GM18507 (cell line): ENCODE measurements around the gene WNK2.
"Not testable (repeated sequence)": the region's sequence is repeated elsewhere in the genome, so short reads cannot be mapped to it uniquely, and the experiment has no call there.

Experiments used
- DNase-seq: peaks from one replicate; pipeline ENCODE4 v3.0.0; 2011; ENCODE audit warnings: low read depth; ENCODE audit not compliant: insufficient read length; ENCODE audit errors: extremely low spot score
- FAIRE-seq: peaks from 2 replicates; lab custom pipeline; 2011; peaks lifted over from hg19 to GRCh38; lab: Jason Lieb, UNC

The WNK2 gene

GRCh38 chr9:93338196-93338595, 154.3 kb downstream of the WNK2 start:
- FAIRE-seq, DNase-seq: not testable (repeated sequence)

DNA sequence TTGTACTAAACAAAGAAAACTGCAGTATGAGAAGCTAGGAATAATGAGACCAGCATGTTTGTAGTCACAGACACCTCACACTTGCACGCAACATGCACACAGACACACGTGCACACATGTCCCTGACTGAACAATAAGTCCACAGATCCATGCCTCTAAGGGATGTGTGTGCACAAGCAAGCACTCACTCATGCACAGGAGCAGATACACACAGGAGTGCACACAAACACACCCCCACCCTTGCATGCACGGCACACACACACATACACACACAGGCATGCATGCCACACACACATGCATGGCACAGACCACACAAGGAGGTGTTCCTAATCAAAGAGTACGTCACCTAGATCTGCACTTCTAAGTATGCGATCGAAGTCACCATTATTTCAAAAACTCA, 156.2 kb downstream of the WNK2 start:
- no peak for DNase-seq
- FAIRE-seq, result no peak

DNA sequence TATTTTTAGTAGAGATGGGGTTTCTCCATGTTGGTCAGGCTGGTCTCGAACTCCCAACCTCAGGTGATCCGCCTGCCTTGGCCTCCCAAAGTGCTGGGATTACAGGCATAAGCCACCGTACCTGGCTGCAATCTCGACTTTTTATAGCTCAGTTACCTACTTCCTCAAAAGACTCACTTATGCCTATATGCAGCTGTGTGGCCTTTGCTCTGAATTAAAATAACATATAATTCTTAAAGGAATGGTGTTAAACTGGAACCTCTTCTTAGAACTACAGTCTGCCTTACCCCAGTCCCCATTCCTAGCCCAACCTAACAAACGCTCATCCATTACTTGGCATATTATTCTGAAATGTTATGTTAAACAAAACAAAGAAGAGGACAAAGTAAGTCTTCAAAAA, 157.9 kb downstream of the WNK2 start:
- not testable (repeated sequence) for DNase-seq, FAIRE-seq

- not testable (repeated sequence) for FAIRE-seq, DNase-seq
Observed at GRCh38 chr9:93342428-93342827, 158.5 kb downstream of the WNK2 start.

DNA sequence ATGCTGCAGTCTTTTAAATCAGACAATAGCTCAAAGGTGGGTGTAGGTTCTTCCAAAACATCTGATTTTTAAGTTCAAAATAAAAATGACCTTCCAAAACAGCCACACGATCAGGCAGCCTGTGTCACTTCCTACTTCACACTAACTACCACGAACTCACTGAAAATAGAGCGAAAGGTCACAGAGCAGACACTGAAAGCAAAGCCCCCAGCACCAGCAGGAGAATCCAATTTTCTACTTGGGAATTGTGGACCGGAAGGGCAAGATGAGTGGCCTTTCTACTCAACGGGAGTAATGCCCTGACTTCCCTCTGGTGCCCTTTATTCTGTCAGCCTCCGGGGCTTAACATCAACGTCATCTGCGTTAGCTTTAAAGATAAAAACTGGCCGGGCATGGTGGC, 159.7 kb downstream of the WNK2 start:
- DNase-seq, result no peak

GRCh38 chr9:93345643-93346230, 161.8 kb downstream of the WNK2 start:
- DNase-seq, result no peak

More for the DNA sequence above, 159.7 kb downstream of the WNK2 start:
- no peak for FAIRE-seq

DNA sequence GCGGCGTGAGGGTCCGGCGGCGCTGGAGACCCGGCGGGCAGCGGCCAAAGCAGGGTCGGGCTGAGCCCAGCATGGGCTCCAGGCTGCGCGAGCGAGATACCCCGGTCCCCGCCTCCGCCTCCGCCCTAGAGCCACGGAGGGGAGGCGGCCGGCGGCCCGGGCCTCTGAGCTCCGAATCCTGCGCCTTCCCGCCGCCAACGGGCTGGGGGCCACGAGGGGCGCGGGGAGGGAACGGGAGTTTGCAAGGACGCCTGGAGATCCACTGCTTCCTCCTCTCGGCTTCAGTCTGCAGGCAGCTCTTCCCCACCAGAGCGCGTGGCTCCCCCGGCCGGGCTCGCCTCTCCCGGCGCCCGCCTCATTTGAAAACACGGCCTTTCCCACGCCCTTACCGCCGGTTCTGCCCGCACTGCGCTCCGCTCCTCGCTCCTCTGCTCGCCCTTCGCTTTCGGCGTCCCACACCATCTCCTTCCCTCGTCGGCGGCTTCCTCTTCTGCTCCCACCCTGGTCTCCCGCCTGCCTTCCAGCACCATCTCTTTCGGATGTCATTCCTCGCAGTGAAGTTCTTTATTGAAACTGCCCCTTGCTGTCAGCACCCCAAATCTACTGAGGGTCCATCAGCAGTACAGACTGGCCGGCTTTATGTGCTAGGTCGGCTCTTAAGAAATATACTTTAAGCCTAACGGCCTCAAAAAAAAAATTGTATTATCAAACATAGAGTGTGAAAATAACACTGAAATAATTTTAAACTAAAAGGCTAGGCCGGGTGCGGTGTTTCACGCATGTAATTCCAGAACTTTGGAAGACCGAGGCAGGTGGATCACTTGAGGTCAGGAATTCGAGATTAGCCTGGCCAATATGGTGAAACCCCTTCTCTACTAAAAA, 162.5 kb downstream of the WNK2 start:
- no peak for DNase-seq
- FAIRE-seq, result no peak

More at GRCh38 chr9:93345643-93346230, 161.8 kb downstream of the WNK2 start:
- no peak for FAIRE-seq

GRCh38 chr9:93347371-93347975, 163.5 kb downstream of the WNK2 start:
- not testable (repeated sequence) for DNase-seq, FAIRE-seq

GRCh38 chr9:93353413-93354310, 169.7 kb downstream of the WNK2 start:
- not testable (repeated sequence) for DNase-seq, FAIRE-seq

- FAIRE-seq, result no peak
Observed at GRCh38 chr9:93354451-93354850, 170.5 kb downstream of the WNK2 start.

GRCh38 chr9:93355827-93356226, 171.9 kb downstream of the WNK2 start:
- FAIRE-seq, result no peak

More at GRCh38 chr9:93354451-93354850, 170.5 kb downstream of the WNK2 start:
- DNase-seq, result no peak

DNA sequence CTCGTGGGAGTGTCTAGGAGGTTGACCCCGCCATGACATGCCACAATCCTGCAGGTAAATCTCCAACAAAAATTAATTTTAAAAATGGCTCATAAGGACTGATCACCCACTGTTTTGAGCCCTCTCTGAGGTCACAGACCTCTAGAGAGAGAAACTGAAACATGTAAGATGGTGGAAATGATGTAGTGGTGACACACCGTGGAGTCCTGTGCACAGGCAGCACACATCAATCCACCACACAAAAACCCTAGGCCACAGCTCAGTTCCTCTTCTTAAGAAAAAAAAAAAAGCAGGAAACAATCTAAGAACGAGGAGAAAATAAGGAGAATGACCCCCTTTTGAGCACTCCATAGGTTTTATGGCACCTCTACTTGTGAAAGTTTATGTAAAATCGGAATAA, 173.7 kb downstream of the WNK2 start:
- FAIRE-seq (no peak), DNase-seq (no peak)

More at GRCh38 chr9:93355827-93356226, 171.9 kb downstream of the WNK2 start:
- no peak for DNase-seq

- FAIRE-seq, DNase-seq: not testable (repeated sequence)
Observed at GRCh38 chr9:93359907-93360306, 176.0 kb downstream of the WNK2 start.

- no peak for FAIRE-seq
- no peak for DNase-seq
Observed at GRCh38 chr9:93361995-93362394, 178.1 kb downstream of the WNK2 start.

- no peak for DNase-seq
- no peak for FAIRE-seq
Observed at GRCh38 chr9:93364734-93365426, 180.9 kb downstream of the WNK2 start.

DNA sequence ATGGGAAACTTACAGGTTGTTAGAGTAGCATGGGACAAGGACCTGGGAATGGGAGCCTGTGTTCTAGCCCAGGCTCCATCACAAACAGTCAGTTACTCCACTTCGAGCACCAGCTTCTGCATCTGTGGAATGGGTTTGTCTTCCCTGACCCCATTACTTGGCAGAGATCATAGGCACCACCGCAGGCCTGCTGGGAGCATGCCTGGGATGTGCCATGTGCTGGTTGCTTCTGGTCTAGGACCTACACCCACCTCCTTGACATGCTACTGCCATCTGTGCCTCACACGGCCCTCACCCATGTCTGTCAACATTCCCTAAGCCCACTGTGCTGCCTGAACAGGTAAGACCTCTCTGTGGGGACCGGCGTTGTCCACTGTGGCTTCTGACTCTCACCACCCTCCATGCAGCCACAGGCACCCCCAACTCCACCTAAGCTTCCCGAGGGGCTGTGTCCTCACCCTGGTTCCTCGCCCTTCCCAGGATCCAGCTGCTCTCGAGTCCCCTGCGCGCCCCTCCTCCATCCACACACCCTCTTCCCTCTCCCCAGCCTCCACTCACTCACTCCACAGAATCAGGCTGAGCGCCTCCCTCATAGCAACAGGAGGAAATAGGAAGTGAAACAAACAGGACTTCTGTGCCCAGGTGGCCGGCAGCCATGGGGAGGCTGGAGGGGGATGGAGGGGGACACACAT, 181.6 kb downstream of the WNK2 start:
- FAIRE-seq (no peak), DNase-seq (no peak)

DNA sequence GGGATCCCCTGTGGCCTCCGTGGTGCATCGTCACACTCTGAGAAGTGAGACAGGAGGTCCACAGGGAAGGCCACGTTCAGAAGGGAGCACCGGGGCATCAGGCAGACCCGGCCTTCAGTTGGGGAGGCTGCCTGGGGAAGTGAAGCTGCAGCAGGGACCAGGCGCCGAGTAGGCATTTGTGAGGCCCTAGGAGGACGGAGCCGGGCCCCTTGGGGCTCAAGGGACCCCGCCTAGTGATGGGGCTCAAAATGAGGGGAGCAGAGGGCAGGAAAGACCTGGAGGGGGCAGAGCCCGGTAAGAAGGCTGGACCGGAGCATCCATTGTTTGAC, 182.1 kb downstream of the WNK2 start:
- FAIRE-seq, result no peak

GRCh38 chr9:93366486-93366885, 182.5 kb downstream of the WNK2 start:
- not testable (repeated sequence) for DNase-seq, FAIRE-seq

More for the DNA sequence above, 182.1 kb downstream of the WNK2 start:
- no peak for DNase-seq
